ENCODE results near the gene GCN1.
"Not testable (repeated sequence)": the region's sequence is repeated elsewhere in the genome, so short reads cannot be mapped to it uniquely, and the experiment has no call there.

The GCN1 gene

GRCh38 chr12:120215766-120216735 is 21.5 kb upstream of the GCN1 start:
- no peak overlapping the region for H3K4me3 ChIP-seq (ENCODE audit: low read length)
- DNase-seq (ENCODE audit: low read depth, low spot score): no peak

GRCh38 chr12:120215357-120215735 is 20.8 kb upstream of the GCN1 start:
- H3K4me3 ChIP-seq (ENCODE audit: low read length): no peak overlapping the region
- DNase-seq (ENCODE audit: low read depth, low spot score): no peak

- DNase-seq (ENCODE audit: low read depth, low spot score): no peak
- no peak overlapping the region for H3K4me3 ChIP-seq (ENCODE audit: low read length)
Measured at GRCh38 chr12:120214626-120215356, 20.3 kb upstream of the GCN1 start.

GRCh38 chr12:120213758-120214157 is 19.2 kb upstream of the GCN1 start:
- DNase-seq (ENCODE audit: low read depth, low spot score): no peak
- no peak overlapping the region for H3K4me3 ChIP-seq (ENCODE audit: low read length)

GRCh38 chr12:120213182-120213581 is 18.7 kb upstream of the GCN1 start:
- not testable (repeated sequence) for DNase-seq (ENCODE audit: low read depth, low spot score); H3K4me3 ChIP-seq (ENCODE audit: low read length)

- no peak for DNase-seq (ENCODE audit: low read depth, low spot score)
- H3K4me3 ChIP-seq (ENCODE audit: low read length): no peak overlapping the region
Measured at GRCh38 chr12:120212301-120212700, 17.8 kb upstream of the GCN1 start.

GRCh38 chr12:120211904-120212283 is 17.4 kb upstream of the GCN1 start:
- H3K4me3 ChIP-seq (ENCODE audit: low read length): no peak overlapping the region
- no peak for DNase-seq (ENCODE audit: low read depth, low spot score)

GRCh38 chr12:120211243-120211903 is 16.9 kb upstream of the GCN1 start:
- no peak for DNase-seq (ENCODE audit: low read depth, low spot score)
- no peak overlapping the region for H3K4me3 ChIP-seq (ENCODE audit: low read length)

GRCh38 chr12:120209851-120210250 is 15.3 kb upstream of the GCN1 start:
- no peak for DNase-seq (ENCODE audit: low read depth, low spot score)
- no peak overlapping the region for H3K4me3 ChIP-seq (ENCODE audit: low read length)

- DNase-seq (ENCODE audit: low read depth, low spot score): no peak
Measured at GRCh38 chr12:120207227-120207626, 12.7 kb upstream of the GCN1 start.

GRCh38 chr12:120206781-120207180 is 12.3 kb upstream of the GCN1 start:
- H3K4me3 ChIP-seq (ENCODE audit: low read length); DNase-seq (ENCODE audit: low read depth, low spot score): not testable (repeated sequence)

More at GRCh38 chr12:120207227-120207626, 12.7 kb upstream of the GCN1 start:
- no peak overlapping the region for H3K4me3 ChIP-seq (ENCODE audit: low read length)

GRCh38 chr12:120206228-120206627 is 11.7 kb upstream of the GCN1 start:
- no peak for DNase-seq (ENCODE audit: low read depth, low spot score)
- no peak overlapping the region for H3K4me3 ChIP-seq (ENCODE audit: low read length)

GRCh38 chr12:120204171-120204570 is 9.7 kb upstream of the GCN1 start:
- no peak for DNase-seq (ENCODE audit: low read depth, low spot score)
- H3K4me3 ChIP-seq (ENCODE audit: low read length): no peak overlapping the region

GRCh38 chr12:120200364-120200800 is 5.9 kb upstream of the GCN1 start:
- DNase-seq (ENCODE audit: low read depth, low spot score): no peak
- H3K4me3 ChIP-seq (ENCODE audit: low read length): peak overlapping the region; percentile 100

- H3K4me3 ChIP-seq (ENCODE audit: low read length): peak overlapping the region; percentile 100
- DNase-seq (ENCODE audit: low read depth, low spot score): no peak
Measured at GRCh38 chr12:120199595-120200306, 5.2 kb upstream of the GCN1 start.

- no peak for DNase-seq (ENCODE audit: low read depth, low spot score)
Measured at GRCh38 chr12:120199025-120199424, 4.5 kb upstream of the GCN1 start.

GRCh38 chr12:120197542-120197887 is 3.0 kb upstream of the GCN1 start:
- DNase-seq (ENCODE audit: low read depth, low spot score): no peak
- no peak overlapping the region for H3K4me3 ChIP-seq (ENCODE audit: low read length)

More at GRCh38 chr12:120199025-120199424, 4.5 kb upstream of the GCN1 start:
- peak overlapping the region; percentile 100 for H3K4me3 ChIP-seq (ENCODE audit: low read length)

GRCh38 chr12:120196817-120197541 is 2.5 kb upstream of the GCN1 start:
- DNase-seq (ENCODE audit: low read depth, low spot score); H3K4me3 ChIP-seq (ENCODE audit: low read length): not testable (repeated sequence)

Data from Jurkat, Clone E6-1 (cell line).